ENCODE measurements around the gene PTPRG.
"Not testable (repeated sequence)": the region's sequence is repeated elsewhere in the genome, so short reads cannot be mapped to it uniquely, and the experiment has no call there.

The PTPRG gene

GRCh38 chr3:61733000-61733399, 171.6 kb downstream of the PTPRG start:
- no peak for DNase-seq

GRCh38 chr3:61733876-61734275, 172.5 kb downstream of the PTPRG start:
- DNase-seq = no peak

- no peak for DNase-seq
These were observed 173.6 kb downstream of the PTPRG start for GRCh38 chr3:61734749-61735686.

- DNase-seq = no peak
These were observed 175.1 kb downstream of the PTPRG start for GRCh38 chr3:61736506-61736905.

DNA sequence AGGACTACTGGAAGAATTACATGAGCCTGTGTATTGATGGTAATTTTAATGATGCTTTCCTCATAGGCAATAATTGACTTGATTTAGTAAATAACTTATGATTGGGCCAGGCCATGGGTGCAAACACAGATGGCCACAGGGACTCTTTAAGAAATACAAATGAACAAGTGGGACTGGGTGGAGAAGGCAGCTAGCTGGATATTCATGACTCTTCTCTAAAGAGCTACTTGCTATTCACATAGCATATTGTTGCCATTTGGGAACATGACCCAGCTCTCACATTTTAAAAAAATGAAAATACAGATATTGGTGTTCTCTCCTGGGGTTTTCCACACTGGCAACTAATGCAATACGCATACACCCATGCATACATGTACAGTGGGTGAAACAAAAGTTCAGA, 178.3 kb downstream of the PTPRG start:
- DNase-seq = no peak

DNA sequence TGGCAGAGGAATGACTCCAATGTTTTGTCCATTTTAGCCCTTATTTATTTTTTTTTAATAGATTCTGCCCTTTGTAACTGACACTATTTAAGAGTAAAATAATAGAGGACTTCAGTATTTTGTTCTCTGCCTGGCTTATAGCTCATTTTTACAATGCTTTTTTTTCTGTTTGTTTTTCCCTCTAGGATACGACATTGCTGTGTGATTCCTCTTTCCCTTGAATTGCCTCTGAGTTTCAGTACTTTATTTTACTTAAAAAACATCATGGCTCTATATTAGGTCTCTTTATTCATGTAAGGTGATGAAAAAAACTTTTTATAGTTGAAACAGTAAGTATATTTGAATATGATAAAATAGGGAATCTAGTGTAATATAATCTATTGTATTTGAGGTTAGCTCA, 179.1 kb downstream of the PTPRG start:
- DNase-seq = no peak

- no peak for DNase-seq
These were observed 180.2 kb downstream of the PTPRG start for GRCh38 chr3:61741551-61741950.

DNA sequence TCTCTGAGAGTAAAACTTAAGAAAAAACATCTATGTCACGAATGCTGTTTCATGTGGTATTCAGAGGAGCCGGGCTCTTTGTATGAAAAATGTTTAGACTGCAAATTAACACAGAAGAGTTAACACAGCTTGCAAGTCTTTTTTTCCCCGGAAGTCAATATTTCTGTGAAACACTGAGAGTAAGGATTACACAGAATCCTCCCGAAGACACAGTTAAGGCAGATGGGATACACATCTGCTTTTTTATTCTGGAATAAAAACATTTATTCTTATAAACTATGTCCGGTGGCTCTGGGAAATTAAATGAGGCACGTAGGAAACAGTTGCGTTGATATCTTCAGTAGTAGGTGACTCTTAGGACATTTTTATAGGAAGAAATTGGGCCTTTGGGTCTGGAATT, 180.6 kb downstream of the PTPRG start:
- no peak for DNase-seq

GRCh38 chr3:61743067-61743466, 181.7 kb downstream of the PTPRG start:
- DNase-seq = no peak

DNA sequence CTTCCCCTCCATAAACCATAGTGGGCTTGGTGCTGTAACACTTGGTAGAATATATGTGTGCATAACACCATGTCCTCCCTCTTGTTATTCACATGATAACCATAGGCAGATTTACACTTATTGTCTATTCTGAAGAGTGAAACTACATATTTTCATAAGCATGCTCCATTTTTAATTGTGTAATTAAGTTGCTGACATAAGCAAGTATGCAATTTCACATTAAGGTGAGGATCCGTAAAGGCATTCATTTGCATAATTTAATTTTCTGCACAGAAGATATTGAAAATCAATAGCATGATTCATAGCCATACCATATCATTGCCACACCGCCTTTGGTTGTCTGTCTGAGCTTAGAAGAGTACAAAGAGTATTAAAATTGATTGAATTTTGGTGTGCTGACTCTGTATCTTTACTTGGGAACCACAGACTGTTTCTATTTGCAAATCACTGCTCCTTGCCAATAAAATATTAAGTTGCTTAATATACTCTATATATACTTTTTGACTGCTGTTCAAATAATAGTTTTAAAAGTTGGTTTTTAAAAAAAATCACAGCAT, 182.4 kb downstream of the PTPRG start:
- no peak for DNase-seq

GRCh38 chr3:61748288-61748687, 186.9 kb downstream of the PTPRG start:
- no peak for DNase-seq

DNA sequence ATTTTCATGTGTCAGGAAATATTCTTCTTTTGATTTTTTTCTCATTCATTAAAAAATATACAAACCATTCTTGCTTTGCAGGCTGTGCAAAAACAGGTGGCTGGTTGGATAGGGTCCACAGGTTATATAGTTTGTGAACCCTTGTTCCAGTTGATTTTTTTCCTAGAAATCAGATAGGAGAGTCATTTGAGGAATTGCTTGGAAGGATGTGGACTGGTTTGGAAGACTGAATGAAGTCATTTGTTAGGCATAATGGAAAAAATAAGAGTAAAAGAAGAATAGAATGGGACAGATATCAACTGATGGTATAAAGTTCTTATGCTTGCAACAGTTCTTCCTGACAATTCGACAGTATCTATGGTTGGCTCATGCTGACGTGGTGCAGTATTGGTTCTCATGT, 189.4 kb downstream of the PTPRG start:
- no peak for DNase-seq

DNA sequence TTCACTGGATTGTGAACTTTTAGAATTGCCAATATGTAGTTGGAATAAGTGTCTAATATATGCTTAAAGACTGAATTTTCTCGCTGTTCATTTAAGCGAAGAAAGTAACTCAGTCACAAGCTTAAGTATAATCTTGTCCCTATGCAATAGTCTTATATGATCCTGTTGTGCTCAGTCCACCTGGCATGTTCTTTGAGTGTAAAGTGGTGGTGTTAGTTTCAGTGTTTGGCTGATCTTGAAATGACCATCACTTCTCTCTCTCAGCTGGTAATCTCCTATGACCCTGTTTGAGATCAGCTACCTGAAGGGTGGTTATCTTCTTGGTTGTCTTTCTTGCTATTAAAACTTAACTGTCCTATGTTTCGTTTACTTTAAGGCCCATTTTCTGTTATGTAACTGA, 197.5 kb downstream of the PTPRG start:
- DNase-seq = no peak

- not testable (repeated sequence) for DNase-seq
These were observed 199.4 kb downstream of the PTPRG start for GRCh38 chr3:61760783-61761182.

DNA sequence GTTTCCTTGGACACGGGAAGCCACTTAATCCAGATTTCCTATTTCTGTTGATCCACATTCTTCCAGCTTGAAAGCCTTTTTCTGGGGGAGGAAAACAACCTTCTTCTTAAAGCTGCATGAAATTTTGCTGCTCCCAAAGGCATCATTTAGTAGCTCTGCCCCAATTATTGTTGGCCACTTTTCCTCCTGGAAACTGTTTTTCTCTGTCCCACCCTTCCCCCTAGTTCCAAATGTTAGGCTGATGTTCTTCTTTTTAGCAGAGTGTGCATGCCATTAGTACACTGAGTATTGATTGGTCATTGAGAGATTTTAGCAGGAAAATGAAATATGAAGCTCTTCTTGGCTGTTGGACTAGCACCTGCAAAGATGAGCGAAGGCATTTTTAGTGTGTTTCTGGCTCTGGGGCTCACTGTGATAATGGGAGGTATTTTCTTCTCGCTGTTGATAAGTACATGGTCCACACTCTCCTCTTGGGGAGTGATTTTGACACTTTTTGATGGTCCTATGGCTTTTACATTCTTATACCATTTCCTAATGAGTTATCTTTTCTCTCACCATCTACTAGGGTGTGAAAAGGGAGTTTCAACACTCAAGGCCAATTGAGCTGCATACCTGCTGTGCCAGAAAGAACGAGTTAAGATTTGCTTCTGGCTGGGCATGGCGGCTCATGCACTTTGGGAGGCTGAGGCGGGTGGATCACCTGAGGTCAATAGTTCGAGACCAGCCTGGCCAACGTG, 200.5 kb downstream of the PTPRG start:
- no peak for DNase-seq

DNA sequence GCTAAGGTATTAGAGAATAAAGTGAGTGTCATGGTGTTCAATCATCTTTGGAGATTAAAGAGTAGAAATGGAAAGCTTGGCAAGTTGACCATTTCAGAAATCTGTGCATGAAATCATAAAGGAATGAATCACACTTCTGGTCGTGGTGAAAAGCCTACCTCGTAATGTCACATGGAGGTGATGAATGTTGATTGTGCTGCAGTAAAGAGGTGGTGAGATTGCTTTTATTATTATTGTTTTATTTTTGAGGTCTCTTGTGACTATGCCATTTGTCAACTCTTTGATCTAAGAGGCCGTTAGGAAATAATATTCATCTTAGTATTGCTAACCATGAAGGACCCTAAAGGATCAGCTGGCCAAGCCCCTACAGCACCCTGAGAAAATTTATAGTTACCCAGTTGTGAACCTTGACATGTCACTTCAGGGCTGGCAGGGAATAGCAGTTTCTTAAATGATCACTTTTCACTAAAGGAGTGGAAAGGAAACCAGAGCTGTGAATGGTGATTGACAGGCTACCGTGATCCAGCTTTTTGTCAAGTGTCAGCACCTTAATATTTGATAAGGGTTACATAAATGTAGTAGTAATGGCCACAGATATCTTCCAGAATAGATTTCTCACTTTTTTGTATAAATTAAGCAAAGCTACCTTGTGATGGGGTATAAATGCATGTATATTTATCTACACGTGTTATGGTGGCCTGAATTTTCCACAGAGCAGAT, 203.9 kb downstream of the PTPRG start:
- no peak for DNase-seq

DNA sequence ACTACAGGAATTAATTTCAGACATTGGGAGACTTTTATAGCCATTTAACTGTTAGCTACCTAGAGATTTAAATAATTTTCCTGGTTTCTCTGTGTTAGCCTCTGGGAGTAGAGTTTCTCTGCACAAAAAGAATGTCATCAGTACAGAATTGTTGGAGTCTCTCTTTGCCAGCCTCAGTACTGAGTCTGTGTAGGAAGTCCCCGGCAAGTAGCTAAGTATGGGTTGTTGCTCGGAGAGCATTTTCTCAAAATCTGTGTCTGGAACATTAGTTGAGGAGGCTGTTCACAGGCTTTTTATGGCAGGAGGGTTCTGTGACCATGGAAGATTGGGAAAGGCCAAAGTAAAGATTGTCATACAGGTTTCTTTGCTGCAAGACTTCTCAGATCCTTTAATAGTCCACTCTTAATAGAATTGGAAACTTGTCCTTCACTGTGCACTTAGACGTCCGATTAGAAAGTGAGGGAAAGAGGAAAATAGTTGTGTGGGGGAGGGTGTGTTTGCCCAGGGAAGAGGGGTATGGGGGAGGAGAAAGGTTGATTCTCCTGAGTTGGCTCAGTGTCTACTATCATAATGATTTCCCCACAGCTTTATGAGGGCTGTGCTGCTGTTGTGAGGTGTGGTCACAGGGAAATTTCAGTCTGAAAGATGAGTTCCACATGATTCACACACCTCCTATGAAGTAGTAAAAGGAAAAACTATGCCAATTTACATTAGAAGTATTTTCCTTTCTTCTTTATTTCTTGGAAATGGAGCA, 207.1 kb downstream of the PTPRG start:
- DNase-seq = no peak

- DNase-seq = no peak
These were observed 208.1 kb downstream of the PTPRG start for GRCh38 chr3:61769266-61769990.

DNA sequence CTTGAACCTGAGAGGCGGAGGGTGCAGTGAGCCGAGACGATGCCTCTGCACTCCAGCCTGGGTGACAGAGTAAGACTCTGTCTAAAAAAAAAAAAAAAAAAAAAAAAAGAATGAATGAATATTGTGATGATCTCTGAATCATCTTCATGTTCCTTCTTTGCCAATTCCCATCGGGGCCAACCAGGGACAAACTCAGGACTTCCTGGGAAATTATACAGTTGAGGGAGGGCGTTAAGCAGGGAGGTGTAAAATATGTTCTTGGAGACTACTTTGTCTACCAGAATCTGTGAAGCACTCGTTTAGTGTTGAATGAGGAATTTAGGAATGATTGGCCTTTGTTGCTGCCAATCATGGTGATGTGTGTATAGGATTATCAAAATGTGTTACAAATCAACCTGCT, 210.6 kb downstream of the PTPRG start:
- no peak for DNase-seq

DNA sequence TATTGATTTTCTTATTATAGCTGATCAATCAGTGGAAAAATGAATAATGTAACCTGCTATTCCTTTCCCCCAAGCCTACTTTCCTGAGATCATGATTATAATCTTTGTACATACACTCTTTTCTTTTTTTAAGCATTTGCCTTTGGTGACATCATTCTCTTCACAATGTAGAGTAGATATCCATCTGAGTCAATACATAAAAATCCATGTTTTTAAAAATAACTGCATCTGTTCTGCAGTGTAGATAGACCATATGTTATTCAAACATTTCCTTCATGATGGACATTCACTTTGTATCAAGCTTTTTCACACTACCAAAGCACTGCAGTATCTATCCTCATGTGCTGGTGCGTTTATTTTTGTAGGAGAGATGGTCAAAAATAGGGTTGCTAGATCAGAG, 211.1 kb downstream of the PTPRG start:
- no peak for DNase-seq

DNA sequence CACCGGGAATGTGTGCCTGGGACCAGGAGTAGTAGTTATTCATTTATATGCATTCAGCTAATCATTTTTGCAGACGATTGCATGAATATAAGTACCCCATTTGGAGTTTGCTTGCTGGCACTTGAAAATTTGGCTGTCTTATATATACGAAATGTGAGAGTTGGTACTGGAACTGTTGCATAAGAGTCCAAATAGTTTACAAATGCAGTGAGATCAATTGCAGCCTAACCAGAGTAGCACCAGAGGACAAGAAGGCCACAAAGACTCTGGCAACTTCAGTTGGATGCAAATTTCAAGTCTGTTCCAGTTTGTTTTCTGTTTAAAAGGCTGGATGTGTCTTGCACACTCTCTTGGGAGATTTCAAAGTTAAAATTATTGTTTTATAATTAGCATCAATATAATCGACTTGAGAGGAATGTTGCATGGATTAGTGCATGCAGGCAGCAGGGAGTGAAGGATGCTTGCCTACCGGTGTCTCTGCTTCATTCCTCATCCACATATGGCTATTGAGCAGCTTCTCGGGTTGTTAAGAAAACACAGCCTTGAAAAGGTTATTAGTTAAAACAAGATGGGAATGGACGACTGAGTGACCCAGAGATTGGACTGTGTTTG, 213.0 kb downstream of the PTPRG start:
- no peak for DNase-seq
